A549 (cell line): ENCODE measurements around the gene SP5. TPM values are rescaled to one million over a fixed set of nuclear protein-coding genes. Genes with fewer than 3 reads are reported as not detected.

Experiments
- ATAC-seq, 2 experiments: fragments of 200-7000 bp in 1 of 2; fragments of >200 bp in 1 of 2; cut with Nextera tagmentation in 1 of 2; cut with Tn5 transposase in 1 of 2; 3 replicates each; pipeline versions ENCODE4 v1.8.0 to v1.9.1; 2018 to 2020; ENCODE audit warnings: mild to moderate bottlenecking in 1 of 2, moderate library complexity in 1 of 2
- CTCF ChIA-PET: fragments of 300-600 bp; sonication (Branson Sonifier 250); formaldehyde crosslinking; extraction: SDS; loops from one replicate; lab custom pipeline; 2021; ENCODE audit warnings: antibody characterized with exemption, inconsistent platforms; lab: Yijun Ruan, JAX
- POLR2A ChIA-PET: fragments of 350-600 bp; formaldehyde crosslinking; extraction: SDS; loops from one replicate; lab custom pipeline; 2021; ENCODE audit warnings: antibody characterized with exemption, inconsistent platforms; lab: Yijun Ruan, JAX
- DNase-seq, 2 experiments: peaks; one replicate each; pipeline versions ENCODE4 v3.0.0 to v3.0.0-alpha.2; 2011 to 2016; ENCODE audit warnings: low read depth in 1 of 2, low spot score in 1 of 2
- FAIRE-seq: peaks from 2 replicates; lab custom pipeline; 2011; peaks lifted over from hg19 to GRCh38; lab: Jason Lieb, UNC
- H3K27ac ChIP-seq, 2 experiments: fragments of >200 bp; sonication (Bioruptor Twin); formaldehyde crosslinking; 3 replicates each; pipeline ENCODE4 v1.5.1; 2016 to 2017
- H3K4me1 ChIP-seq: fragments of >200 bp; sonication (Bioruptor Twin); formaldehyde crosslinking; 3 replicates; pipeline ENCODE4 v1.6.1; 2016
- H3K4me2 ChIP-seq: fragments of >200 bp; sonication (Bioruptor Twin); formaldehyde crosslinking; 3 replicates; pipeline ENCODE4 v1.6.1; 2016
- H3K4me3 ChIP-seq: fragments of >200 bp; sonication (Bioruptor Twin); formaldehyde crosslinking; 3 replicates; pipeline ENCODE4 v1.5.1; 2016
- H3K9me3 ChIP-seq: fragments of >200 bp; sonication (Bioruptor Twin); formaldehyde crosslinking; 3 replicates; pipeline ENCODE4 v1.6.1; 2016
- BCL3 ChIP-seq: fragments of >200 bp; sonication (Bioruptor Twin); formaldehyde crosslinking; IDR thresholded peaks from 3 replicates; pipeline ENCODE4 v1.6.1; 2016
- BHLHE40 ChIP-seq: IDR thresholded peaks from 2 replicates; pipeline ENCODE4 v1.6.1; 2012; ENCODE audit warnings: low read depth, low read length, inconsistent platforms
- CBX2 ChIP-seq: fragments of 200-600 bp; sonication (generic); IDR thresholded peaks from 2 replicates; pipeline ENCODE4 v1.6.1; 2016; ENCODE audit warnings: low read depth, mild to moderate bottlenecking, borderline replicate concordance
- CEBPB ChIP-seq, 2 experiments: fragments of >200 bp in 1 of 2; sonication (Bioruptor Twin) in 1 of 2; formaldehyde crosslinking in 1 of 2; IDR thresholded peaks; 2 replicates each; pipeline ENCODE4 v1.6.1; 2012 to 2016
- EHF ChIP-seq: fragments of 250-450 bp; sonication (Bioruptor Pico); IDR thresholded peaks from 2 replicates; pipeline ENCODE4 v1.5.0; 2020; ENCODE audit warnings: mild to moderate bottlenecking
- ELK1 ChIP-seq: fragments of 150-350 bp; IDR thresholded peaks from 2 replicates; pipeline ENCODE4 v1.6.1; 2014; ENCODE audit warnings: low read depth, mild to moderate bottlenecking, low read length
- EP300 ChIP-seq, 2 experiments: fragments of >200 bp; sonication (Bioruptor Twin); formaldehyde crosslinking; IDR thresholded peaks; 2 replicates in 1 of 2; 3 replicates in 1 of 2; pipeline ENCODE4 v1.6.1; 2016 to 2017
- FOXS1 ChIP-seq: fragments of 250-450 bp; sonication (Bioruptor Pico); IDR thresholded peaks from 2 replicates; pipeline ENCODE4 v1.5.0; 2020; ENCODE audit warnings: mild to moderate bottlenecking, moderate library complexity
- KDM5A ChIP-seq: fragments of 200-600 bp; sonication (generic); IDR thresholded peaks from 2 replicates; pipeline ENCODE4 v1.6.1; 2016; ENCODE audit warnings: antibody characterized with exemption, mild to moderate bottlenecking
- MAX ChIP-seq: IDR thresholded peaks from 2 replicates; pipeline ENCODE4 v1.6.1; 2012
- SMC3 ChIP-seq: fragments of >200 bp; sonication (Bioruptor Twin); formaldehyde crosslinking; IDR thresholded peaks from 3 replicates; pipeline ENCODE4 v1.6.1; 2018; ENCODE audit warnings: inconsistent platforms
- ZFP36 ChIP-seq: fragments of 450-650 bp; IDR thresholded peaks from 2 replicates; pipeline ENCODE4 v1.6.1; 2014; ENCODE audit warnings: borderline replicate concordance; ENCODE audit not compliant: partially characterized antibody
- WGBS: methylation state at CpG from one replicate; pipeline ENCODE4 v1.1.6; 2017; ENCODE audit errors: missing lambda C conversion rate; 5-methylcytosine and 5-hydroxymethylcytosine counted together
- polyA plus RNA-seq, 4 experiments: library from polyadenylated mRNA; depleted of rRNA in 3 of 4; stranded (reverse); fragments of >200 nt; fragmentation: RNase III in 1 of 4; extraction: RNeasy Plus Mini Kit Qiagen cat#74134 plus additional on column Dnase treatment in 1 of 4; gene quantifications; 2 replicates in 3 of 4; 3 replicates in 1 of 4; pipeline ENCODE4 v1.2.3, GENCODE V29; 2011 to 2017
- small RNA-seq, 6 experiments: library from RNA; depleted of rRNA; stranded (forward); fragments of <200 nt; gene quantifications; one replicate each; pipeline ENCODE3, GENCODE V24; 2012

The SP5 gene
- polyA plus RNA-seq, 2 of the 4 experiments (the other 2 are of a cell fraction), result not detected

GRCh38 chr2:170766693-170767092 lies 51.6 kb downstream of the SP5 start:
- DNase-seq, result no peak
- ChIA-PET POLR2A (no interaction called here), CTCF (no interaction called here)
- 5% methylated on average over 4 of the region's 4 CpGs for WGBS
- TF ChIP-seq FOXS1 (CRISPR knock-in tag), result no peak
- TF ChIP-seq CEBPB (IDR thresholded peaks at IDR 0.05), result no peak
- no peak for TF ChIP-seq ELK1
- TF ChIP-seq KDM5A, result no peak
- no peak for TF ChIP-seq BHLHE40
- TF ChIP-seq CBX2, result no peak
- no peak for TF ChIP-seq SMC3
- no peak for TF ChIP-seq EHF (CRISPR knock-in tag)
- no peak for TF ChIP-seq EP300 (IDR thresholded peaks at IDR 0.05)
- no peak for TF ChIP-seq ZFP36
- TF ChIP-seq MAX, result no peak
- no peak for TF ChIP-seq BCL3
- ATAC-seq, result no peak
- Histone ChIP-seq H3K27ac (no peak overlapping the region), H3K4me2 (no peak overlapping the region), H3K4me3 (no peak overlapping the region), H3K9me3 (no peaks in the 10 kb centered on the region), H3K4me1 (0 out of 3 replicates have a peak, but pooled peaks cover 4% of the 10 kb centered on the region)
- FAIRE-seq, result no peak

Small RNA genes within 50 kb of the gene (small RNA-seq; reads per million reads assigned to genes)
- 0 reads per million in 6 experiments for gene RF02271

Other genes starting within 250 kb of the SP5 start
- gene ERICH2, start 55.0 kb downstream of the SP5 start, polyA plus RNA-seq (2011; rRNA removed), result not detected in 2 replicates
- gene ERICH2, start 55.0 kb downstream of the SP5 start, polyA plus RNA-seq (2017; fragmentation: RNase III; extraction: RNeasy Plus Mini Kit Qiagen cat#74134 plus additional on column Dnase treatment), result not detected in 3 replicates
- gene GAD1, start 101.5 kb downstream of the SP5 start, polyA plus RNA-seq (2011; rRNA removed), result 0.41 and 0.48 TPM in 2 replicates
- 0.13 to 0.26 TPM (median 0.15 TPM) in 3 replicates for gene GAD1, start 101.5 kb downstream of the SP5 start, polyA plus RNA-seq (2017; fragmentation: RNase III; extraction: RNeasy Plus Mini Kit Qiagen cat#74134 plus additional on column Dnase treatment)
- 137 and 179 TPM in 2 replicates for gene GORASP2, start 213.9 kb downstream of the SP5 start, polyA plus RNA-seq (2011; rRNA removed)
- 90.1 to 91.7 TPM (median 90.5 TPM) in 3 replicates for gene GORASP2, start 213.9 kb downstream of the SP5 start, polyA plus RNA-seq (2017; fragmentation: RNase III; extraction: RNeasy Plus Mini Kit Qiagen cat#74134 plus additional on column Dnase treatment)